ENCODE results near the gene SPC24.

The SPC24 gene

DNA sequence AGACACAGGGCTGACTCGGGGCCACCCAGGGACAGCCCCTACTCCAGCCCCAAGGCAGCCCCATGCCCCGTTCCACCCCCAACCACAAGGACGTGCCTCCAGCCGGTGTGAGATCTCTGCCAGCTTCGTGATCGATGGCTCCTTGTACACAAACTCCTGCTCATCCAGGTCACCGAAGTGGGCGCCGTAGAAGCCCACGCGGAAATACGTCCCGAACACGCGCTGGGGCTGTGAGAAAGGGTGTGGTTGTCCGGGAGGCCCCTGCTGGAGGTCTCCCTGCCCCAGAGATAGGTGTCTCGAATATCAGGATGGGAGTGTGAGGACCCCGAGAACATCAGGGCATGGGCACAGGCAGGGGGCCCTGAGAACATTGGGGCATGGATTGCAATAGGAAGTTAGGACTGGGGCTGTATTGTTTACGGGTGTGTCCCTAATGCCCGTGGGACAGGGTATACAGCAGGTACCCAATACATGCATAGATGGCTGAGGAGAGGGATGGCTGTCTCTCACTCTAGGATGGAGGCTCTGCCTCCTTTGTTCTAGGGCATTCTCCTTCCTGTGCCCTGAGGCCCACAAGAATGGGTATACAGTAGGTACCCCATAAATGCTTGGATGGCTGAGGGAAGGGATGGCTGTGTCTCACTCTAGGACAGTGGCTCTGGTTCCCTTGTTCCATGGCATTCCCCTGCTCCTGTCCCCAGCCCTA, 47.1 kb upstream of the SPC24 start:
- POLR2A ChIA-PET: no interaction called here
- CTCF ChIA-PET: interaction anchor here (0.8 kb wide), 1 partner anchor 167 kb away, joined by 3 read pairs; no protein-coding TSS in a partner anchor
- TF ChIP-seq L3MBTL2 (conservative IDR thresholded peaks at IDR 0.05) (no peak), BHLHE40 (IDR thresholded peaks at IDR 0.05; ENCODE audit: borderline replicate concordance) (no peak), NFRKB (IDR thresholded peaks at IDR 0.05) (no peak), SP1 (IDR thresholded peaks at IDR 0.05) (no peak), LEF1 (IDR thresholded peaks at IDR 0.05; ENCODE audit: borderline replicate concordance) (no peak), ELF4 (IDR thresholded peaks at IDR 0.05) (no peak)
- no peak for DNase-seq (ENCODE audit: extremely low spot score)

- CTCF ChIA-PET: interaction anchor here (0.8 kb wide), 1 partner anchor 166 kb away, joined by 3 read pairs; no protein-coding TSS in a partner anchor
- TF ChIP-seq FOXM1 (IDR thresholded peaks at IDR 0.05; ENCODE audit: borderline replicate concordance) (no peak), BHLHE40 (IDR thresholded peaks at IDR 0.05; ENCODE audit: borderline replicate concordance) (no peak), PKNOX1 (IDR thresholded peaks at IDR 0.05) (no peak), SUZ12 (IDR thresholded peaks at IDR 0.05) (no peak), ELF4 (IDR thresholded peaks at IDR 0.05) (no peak), NFRKB (IDR thresholded peaks at IDR 0.05) (no peak), L3MBTL2 (conservative IDR thresholded peaks at IDR 0.05) (no peak), ZNF384 (IDR thresholded peaks at IDR 0.05) (no peak), HDGF (IDR thresholded peaks at IDR 0.05; ENCODE audit: borderline replicate concordance) (no peak), FOXK2 (IDR thresholded peaks at IDR 0.05) (no peak), FOXA1 (IDR thresholded peaks at IDR 0.05) (no peak), LEF1 (IDR thresholded peaks at IDR 0.05; ENCODE audit: borderline replicate concordance) (no peak), SP1 (IDR thresholded peaks at IDR 0.05) (no peak), CTBP1 (IDR thresholded peaks at IDR 0.05; ENCODE audit: borderline replicate concordance) (no peak), TARDBP (IDR thresholded peaks at IDR 0.05) (no peak), ARNT (IDR thresholded peaks at IDR 0.05) (no peak)
- POLR2A ChIA-PET: no interaction called here
- DNase-seq (ENCODE audit: extremely low spot score): no peak
Measured at GRCh38 chr19:11201791-11202190, 46.2 kb upstream of the SPC24 start.

DNA sequence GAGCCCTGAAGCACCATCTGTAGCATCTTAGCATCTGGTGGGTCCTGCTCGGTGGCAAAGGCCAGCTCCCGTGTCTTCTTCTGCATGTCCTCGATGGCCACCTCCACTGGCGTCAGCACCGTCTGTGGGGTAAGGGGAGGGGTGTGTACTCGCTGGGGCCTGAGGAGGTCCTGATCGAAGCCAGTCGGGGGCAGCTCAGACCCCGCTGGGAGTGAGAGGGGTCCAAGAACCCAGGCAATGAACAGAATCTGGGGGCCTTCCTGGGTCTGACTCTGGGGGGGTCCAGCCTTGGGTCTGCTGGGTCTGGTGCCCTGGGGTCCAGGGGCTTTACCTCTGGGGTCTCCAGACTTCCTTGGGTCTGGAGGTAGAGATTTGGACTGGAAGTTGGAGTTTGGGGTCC, 45.3 kb upstream of the SPC24 start:
- ChIA-PET CTCF (no interaction called here), POLR2A (no interaction called here)
- no peak for DNase-seq (ENCODE audit: extremely low spot score)
- TF ChIP-seq ELF4 (IDR thresholded peaks at IDR 0.05) (no peak), FOXM1 (IDR thresholded peaks at IDR 0.05; ENCODE audit: borderline replicate concordance) (no peak), SP1 (IDR thresholded peaks at IDR 0.05) (no peak), LEF1 (IDR thresholded peaks at IDR 0.05; ENCODE audit: borderline replicate concordance) (no peak), CTBP1 (IDR thresholded peaks at IDR 0.05; ENCODE audit: borderline replicate concordance) (no peak)

DNA sequence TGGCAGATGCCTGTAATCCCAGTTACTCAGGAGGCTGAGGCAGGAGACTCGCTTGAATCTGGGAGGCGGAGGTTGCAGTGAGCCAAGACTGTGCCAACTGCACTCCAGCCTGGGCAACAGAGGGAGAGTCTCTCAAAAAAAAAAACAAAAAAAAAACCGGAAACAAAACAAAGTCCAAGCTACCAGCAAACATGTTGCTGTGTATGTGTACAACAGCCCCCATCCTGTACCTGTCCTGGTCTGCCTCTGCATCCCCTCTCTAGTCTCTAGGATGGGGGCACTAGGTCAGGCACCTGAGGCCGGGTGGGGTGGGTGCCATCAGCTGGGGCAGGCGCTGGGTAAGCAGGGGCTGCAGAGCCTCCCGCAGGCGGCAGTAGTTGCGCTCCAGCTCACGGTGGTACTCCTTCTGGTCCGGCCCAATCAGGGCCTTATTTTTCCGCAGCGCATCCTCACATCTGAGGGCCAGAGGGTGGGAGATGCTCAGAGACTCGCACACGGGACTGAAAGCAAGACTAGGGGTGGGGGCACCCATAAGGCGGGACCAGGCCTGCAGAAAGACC, 44.5 kb upstream of the SPC24 start:
- ChIA-PET CTCF (no interaction called here), POLR2A (no interaction called here)
- DNase-seq (ENCODE audit: extremely low spot score): no peak
- TF ChIP-seq CTBP1 (IDR thresholded peaks at IDR 0.05; ENCODE audit: borderline replicate concordance) (no peak), BHLHE40 (IDR thresholded peaks at IDR 0.05; ENCODE audit: borderline replicate concordance) (no peak), FOXM1 (IDR thresholded peaks at IDR 0.05; ENCODE audit: borderline replicate concordance) (no peak), PKNOX1 (IDR thresholded peaks at IDR 0.05) (no peak), L3MBTL2 (conservative IDR thresholded peaks at IDR 0.05) (no peak), SP1 (IDR thresholded peaks at IDR 0.05) (no peak)

DNA sequence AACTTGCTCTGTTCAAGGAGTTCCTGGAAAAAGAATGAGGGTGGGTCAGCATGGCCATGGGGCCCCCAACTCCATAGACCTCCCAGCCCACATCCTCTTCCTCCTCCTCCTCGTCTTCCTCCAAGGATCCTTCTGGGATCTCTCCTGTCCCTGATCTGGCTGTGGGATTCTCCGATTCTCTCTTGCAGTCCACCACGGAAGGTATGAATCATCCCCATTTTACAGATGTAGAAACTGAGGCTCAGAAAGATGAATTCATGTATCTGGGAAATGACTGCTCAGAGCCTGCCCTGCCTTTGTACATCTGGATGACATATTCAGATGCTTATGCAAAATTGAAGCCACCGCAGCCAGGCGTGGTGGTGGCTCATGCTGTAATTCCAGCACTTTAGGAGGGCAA, 43.9 kb upstream of the SPC24 start:
- DNase-seq (ENCODE audit: extremely low spot score): no peak
- POLR2A ChIA-PET: no interaction called here
- CTCF ChIA-PET: no interaction called here
- no peak for TF ChIP-seq NFRKB (IDR thresholded peaks at IDR 0.05)
- TF ChIP-seq FOXA1 (IDR thresholded peaks at IDR 0.05): no peak
- no peak for TF ChIP-seq L3MBTL2 (conservative IDR thresholded peaks at IDR 0.05)
- TF ChIP-seq FOXK2 (IDR thresholded peaks at IDR 0.05): no peak
- TF ChIP-seq SUZ12 (IDR thresholded peaks at IDR 0.05): no peak
- TF ChIP-seq PKNOX1 (IDR thresholded peaks at IDR 0.05): no peak
- TF ChIP-seq SP1 (IDR thresholded peaks at IDR 0.05): no peak
- no peak for TF ChIP-seq FOXM1 (IDR thresholded peaks at IDR 0.05; ENCODE audit: borderline replicate concordance)
- no peak for TF ChIP-seq TARDBP (IDR thresholded peaks at IDR 0.05)
- TF ChIP-seq LEF1 (IDR thresholded peaks at IDR 0.05; ENCODE audit: borderline replicate concordance): no peak
- TF ChIP-seq BHLHE40 (IDR thresholded peaks at IDR 0.05; ENCODE audit: borderline replicate concordance): no peak
- no peak for TF ChIP-seq ELF4 (IDR thresholded peaks at IDR 0.05)
- no peak for TF ChIP-seq HDGF (IDR thresholded peaks at IDR 0.05; ENCODE audit: borderline replicate concordance)
- no peak for TF ChIP-seq ARNT (IDR thresholded peaks at IDR 0.05)
- TF ChIP-seq ZNF384 (IDR thresholded peaks at IDR 0.05): no peak
- no peak for TF ChIP-seq CTBP1 (IDR thresholded peaks at IDR 0.05; ENCODE audit: borderline replicate concordance)

- ChIA-PET CTCF (no interaction called here), POLR2A (interaction anchor here (1.2 kb wide), 1 partner anchor 60 kb away, joined by 3 read pairs; no protein-coding TSS in a partner anchor)
- no peak for TF ChIP-seq SP1 (IDR thresholded peaks at IDR 0.05)
- no peak for TF ChIP-seq HDGF (IDR thresholded peaks at IDR 0.05; ENCODE audit: borderline replicate concordance)
- TF ChIP-seq L3MBTL2 (conservative IDR thresholded peaks at IDR 0.05): no peak
- no peak for TF ChIP-seq ZNF384 (IDR thresholded peaks at IDR 0.05)
- TF ChIP-seq CTBP1 (IDR thresholded peaks at IDR 0.05; ENCODE audit: borderline replicate concordance): no peak
- TF ChIP-seq FOXK2 (IDR thresholded peaks at IDR 0.05): no peak
- TF ChIP-seq FOXA1 (IDR thresholded peaks at IDR 0.05): no peak
- TF ChIP-seq ARNT (IDR thresholded peaks at IDR 0.05): no peak
- no peak for TF ChIP-seq NFRKB (IDR thresholded peaks at IDR 0.05)
- TF ChIP-seq PKNOX1 (IDR thresholded peaks at IDR 0.05): no peak
- no peak for TF ChIP-seq FOXM1 (IDR thresholded peaks at IDR 0.05; ENCODE audit: borderline replicate concordance)
- DNase-seq (ENCODE audit: extremely low spot score): no peak
Measured at GRCh38 chr19:11198769-11199424, 43.3 kb upstream of the SPC24 start.
